ENCODE data around the gene KLHL3. TPM values are rescaled to one million over a fixed set of nuclear protein-coding genes. Genes with fewer than 3 reads are reported as not detected.

The KLHL3 gene
- total and polyA plus RNA-seq, 2 experiments from 2014 or later, result 4.9 to 10.8 TPM

GRCh38 chr5:137727623-137728022 is 8.3 kb downstream of the KLHL3 start:
- H3K27me3 ChIP-seq (ENCODE audit: insufficient read depth), result no peaks in the 10 kb centered on the region
- DNase-seq (ENCODE audit: low spot score) (no peak), ATAC-seq (no peak)
- H2AFZ ChIP-seq, result no peak overlapping the region
- H3K4me3 ChIP-seq, result no peak overlapping the region
- H3K9me3 Mint-ChIP-seq, result no peaks in the 10 kb centered on the region
- no peak overlapping the region for H3K27ac ChIP-seq (ENCODE audit: low read depth)
- no peaks in the 10 kb centered on the region for H3K36me3 ChIP-seq (ENCODE audit: insufficient read depth)
- H3F3A ChIP-seq (replicated peaks; ENCODE audit: low read depth), result no peaks in the 10 kb centered on the region
- H3K4me3 Mint-ChIP-seq, result no peak overlapping the region
- no peaks in the 10 kb centered on the region for H3K9me2 ChIP-seq (ENCODE audit: insufficient read depth)
- no peaks in the 10 kb centered on the region for H3K36me3 Mint-ChIP-seq (ENCODE audit: low read depth)
- H3K4me1 Mint-ChIP-seq, result no peaks in the 10 kb centered on the region
- no peak overlapping the region for H3K4me2 ChIP-seq
- no peaks in the 10 kb centered on the region for H3K4me1 ChIP-seq (ENCODE audit: insufficient read depth)
- H3K27ac Mint-ChIP-seq, result no peak overlapping the region
- H3K27me3 Mint-ChIP-seq (ENCODE audit: insufficient read depth, low read depth, poor library complexity), result no peaks in the 10 kb centered on the region
- H3K79me2 ChIP-seq (replicated peaks; ENCODE audit: insufficient read depth), result peaks cover 71% of the 10 kb centered on the region
- TF ChIP-seq ZNF462 (CRISPR knock-in tag; IDR thresholded peaks at IDR 0.05) (no peak), ZNF331 (CRISPR knock-in tag; IDR thresholded peaks at IDR 0.05; ENCODE audit: low read depth) (no peak), POLR2AphosphoS5 (IDR thresholded peaks at IDR 0.05; ENCODE audit: low read depth) (no peak), CTCF (conservative IDR thresholded peaks at IDR 0.05; ENCODE audit: low read depth in 2 of 2) (no peak), STAT1 (IDR thresholded peaks at IDR 0.05; ENCODE audit: unreplicated experiment) (no peak), EZH2 (IDR thresholded peaks at IDR 0.05; ENCODE audit: low read depth, unreplicated experiment) (no peak), CREB1 (CRISPR knock-in tag; IDR thresholded peaks at IDR 0.05; ENCODE audit: low read depth) (no peak), ETS1 (IDR thresholded peaks at IDR 0.05) (no peak), NANOG (IDR thresholded peaks at IDR 0.05; ENCODE audit: borderline replicate concordance) (no peak), ZNF114 (CRISPR knock-in tag; IDR thresholded peaks at IDR 0.05) (no peak), JUNB (IDR thresholded peaks at IDR 0.05; ENCODE audit: unreplicated experiment) (no peak), EZH2phosphoT487 (IDR thresholded peaks at IDR 0.05; ENCODE audit: unreplicated experiment) (no peak), REST (IDR thresholded peaks at IDR 0.05; ENCODE audit: unreplicated experiment) (no peak)
- peaks cover 5% of the 10 kb centered on the region for H4K20me1 ChIP-seq (replicated peaks; ENCODE audit: insufficient read depth)

All from GM23338 (cell line).